Measurements from ENCODE around the gene BCL7C.
"Not testable (repeated sequence)": the region's sequence is repeated elsewhere in the genome, so short reads cannot be mapped to it uniquely, and the experiment has no call there.

Gene BCL7C

GRCh38 chr16:30893744-30894539 lies at the start of gene BCL7C:
TSS of gene BCL7C (minus strand) at chr16:30894077. CDS start at chr16:30893944, 133 bp downstream.
- DNase-seq (ENCODE audit: low read depth in 1 of 2, low spot score in 1 of 2), result peak; percentile 61 to 71

GRCh38 chr16:30942426-30942806 lies 48.5 kb upstream of the BCL7C start:
- no peak for DNase-seq (ENCODE audit: low read depth in 1 of 2, low spot score in 1 of 2)

GRCh38 chr16:30941600-30942425 lies 47.9 kb upstream of the BCL7C start:
- peak in 1 of 2 donors; percentile 51 for DNase-seq (ENCODE audit: low read depth in 1 of 2, low spot score in 1 of 2)

- not testable (repeated sequence) for DNase-seq (ENCODE audit: low read depth in 1 of 2, low spot score in 1 of 2)
Measured at GRCh38 chr16:30939571-30939970, 45.7 kb upstream of the BCL7C start.

- DNase-seq (ENCODE audit: low read depth in 1 of 2, low spot score in 1 of 2), result no peak
Measured at GRCh38 chr16:30937692-30938091, 43.8 kb upstream of the BCL7C start.

- no peak for DNase-seq (ENCODE audit: low read depth in 1 of 2, low spot score in 1 of 2)
Measured at GRCh38 chr16:30934827-30935557, 41.1 kb upstream of the BCL7C start.

- no peak for DNase-seq (ENCODE audit: low read depth in 1 of 2, low spot score in 1 of 2)
Measured at GRCh38 chr16:30931068-30931650, 37.3 kb upstream of the BCL7C start.

- DNase-seq (ENCODE audit: low read depth in 1 of 2, low spot score in 1 of 2), result no peak
Measured at GRCh38 chr16:30930160-30930571, 36.3 kb upstream of the BCL7C start.

- no peak for DNase-seq (ENCODE audit: low read depth in 1 of 2, low spot score in 1 of 2)
Measured at GRCh38 chr16:30929167-30929566, 35.3 kb upstream of the BCL7C start.

GRCh38 chr16:30928390-30928789 lies 34.5 kb upstream of the BCL7C start:
- no peak for DNase-seq (ENCODE audit: low read depth in 1 of 2, low spot score in 1 of 2)

GRCh38 chr16:30927789-30928378 lies 34.0 kb upstream of the BCL7C start:
- DNase-seq (ENCODE audit: low read depth in 1 of 2, low spot score in 1 of 2), result no peak

- no peak for DNase-seq (ENCODE audit: low read depth in 1 of 2, low spot score in 1 of 2)
Measured at GRCh38 chr16:30926937-30927788, 33.3 kb upstream of the BCL7C start.

- DNase-seq (ENCODE audit: low read depth in 1 of 2, low spot score in 1 of 2), result no peak
Measured at GRCh38 chr16:30925995-30926811, 32.3 kb upstream of the BCL7C start.

- no peak for DNase-seq (ENCODE audit: low read depth in 1 of 2, low spot score in 1 of 2)
Measured at GRCh38 chr16:30925632-30925987, 31.7 kb upstream of the BCL7C start.

GRCh38 chr16:30924913-30925631 lies 31.2 kb upstream of the BCL7C start:
- no peak for DNase-seq (ENCODE audit: low read depth in 1 of 2, low spot score in 1 of 2)

GRCh38 chr16:30924076-30924912 lies 30.4 kb upstream of the BCL7C start:
- DNase-seq (ENCODE audit: low read depth in 1 of 2, low spot score in 1 of 2), result no peak

GRCh38 chr16:30923554-30924075 lies 29.7 kb upstream of the BCL7C start, which contains the start of gene FBXL19:
TSS of gene FBXL19 (plus strand) at chr16:30923572. CDS start at chr16:30925755, 2,183 bp downstream.
- DNase-seq (ENCODE audit: low read depth in 1 of 2, low spot score in 1 of 2), result no peak

All from activated T-helper 1 cell treated with anti-CD3 and anti-CD28 coated beads, Interleukin-2, amount 50 U/mL, for 16 hours (primary cell).